NT2/D1 (cell line): Measurements from ENCODE around the gene TXK.

Experiments used
- SUZ12 ChIP-seq: IDR thresholded peaks from 2 replicates; pipeline ENCODE4 v1.6.1; 2011; ENCODE audit not compliant: insufficient read length, insufficient read depth; ENCODE audit errors: extremely low read depth
- YY1 ChIP-seq: IDR thresholded peaks from 2 replicates; pipeline ENCODE4 v1.6.1; 2011; ENCODE audit not compliant: insufficient read length, insufficient read depth

DNA sequence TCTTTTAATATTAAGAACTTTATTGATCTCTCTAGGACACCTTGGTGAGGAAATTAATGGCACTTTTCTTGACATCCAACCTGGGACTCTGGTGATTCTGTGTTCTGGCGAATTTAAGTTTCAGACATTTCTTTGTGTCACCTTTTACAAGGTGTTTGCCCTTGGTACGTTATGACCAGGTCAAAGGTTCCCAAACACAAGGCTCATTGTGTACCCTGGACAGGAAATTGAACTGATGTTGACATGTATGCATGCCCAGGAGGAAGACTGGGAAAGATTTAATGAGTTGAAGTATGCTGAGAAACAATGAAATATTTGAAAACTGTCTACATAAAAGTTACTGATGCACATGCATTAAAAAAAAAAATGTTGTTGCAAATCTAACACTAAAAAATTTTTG, 95.4 kb downstream of the TXK start:
- TF ChIP-seq YY1 (no peak), SUZ12 (no peak)
